Measurements from ENCODE around the gene MCC.

DNA sequence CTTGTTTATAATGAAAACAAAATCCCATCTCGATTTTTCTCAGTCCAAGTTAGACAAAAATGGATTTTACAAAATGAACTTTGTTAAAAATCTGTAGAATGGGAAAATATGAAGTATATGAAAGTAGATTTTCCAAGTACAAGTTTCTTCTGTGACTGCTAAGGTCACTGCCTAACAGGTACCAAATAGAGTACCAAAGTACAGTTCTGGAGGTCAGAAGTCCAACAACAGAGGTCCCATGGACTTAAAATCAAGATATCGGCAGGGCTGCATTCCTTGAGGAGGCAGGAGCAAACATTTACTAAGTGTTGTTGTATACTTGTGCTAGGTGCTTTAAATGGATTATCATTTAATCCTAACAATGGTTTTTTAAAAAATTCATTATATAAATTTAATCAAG, 31.2 kb upstream of the MCC start:
- no peak for TF ChIP-seq POLR2A (IDR thresholded peaks at IDR 0.05)
- no peak for TF ChIP-seq CTCF (IDR thresholded peaks at IDR 0.05)
